Esophagus squamous epithelium (tissue), 5 donors: ENCODE data around the gene HAPLN3. TPM values are rescaled to one million over a fixed set of nuclear protein-coding genes. Genes with fewer than 3 reads are reported as not detected.

Experiments used
- DNase-seq: peaks from one replicate; lab custom pipeline; 2025; lab: John Stamatoyannopoulos, UW
- H3K27ac ChIP-seq, 4 donors: fragments of 200-600 bp; sonication (generic); one replicate each; pipeline ENCODE4 v1.5.1; 2016 to 2019; ENCODE audit warnings: mild to moderate bottlenecking in 1 of 4
- H3K27me3 ChIP-seq, 4 donors: fragments of 200-600 bp; sonication (generic); 1 replicate in 3 of 4; 2 replicates in 1 of 4; pipeline versions ENCODE4 v1.5.1 to v1.6.0; 2017 to 2021; ENCODE audit warnings: antibody characterized with exemption in 1 of 4
- H3K36me3 ChIP-seq, 3 donors: fragments of 200-600 bp; sonication (generic); one replicate each; pipeline ENCODE4 v1.5.1; 2016 to 2019
- H3K4me1 ChIP-seq, 3 donors: fragments of 200-600 bp; sonication (generic); one replicate each; pipeline ENCODE4 v1.5.1; 2017 to 2019
- H3K4me3 ChIP-seq, 4 donors: fragments of 200-600 bp; sonication (generic); 1 replicate in 3 of 4; 2 replicates in 1 of 4; pipeline ENCODE4 v1.5.1; 2016 to 2019; ENCODE audit warnings: mild to moderate bottlenecking in 2 of 4, moderate library complexity in 1 of 4
- H3K9me3 ChIP-seq, 3 donors: fragments of 200-600 bp; sonication (generic); one replicate each; pipeline ENCODE4 v1.5.1; 2016 to 2019
- POLR2A ChIP-seq, 4 donors: fragments of 450-650 bp; IDR thresholded peaks; one replicate each; pipeline ENCODE4 v1.6.1; 2017; ENCODE audit warnings: antibody characterized with exemption in 4 of 4, mild to moderate bottlenecking in 4 of 4, moderate library complexity in 3 of 4
- whole genome bisulfite sequencing, 2 donors: methylation state at CpG; one replicate each; pipeline ENCODE4 v1.1.5; 2018; 5-methylcytosine and 5-hydroxymethylcytosine counted together
- intact Hi-C: fragments of 100-400 bp; cut with DNase I; formaldehyde crosslinking; loops from one replicate; pipeline ENCODE4 v1.15.0; 2022
- total RNA-seq, 4 donors: library from RNA; depleted of rRNA; stranded (reverse); fragments of >200 nt; gene quantifications; one replicate each; pipeline ENCODE4 v1.1.0, GENCODE V29; 2016
- TF ChIP-seq, protein P1 (sequence below), 6 experiments: fragments of 450-650 bp in 4 of 6; fragments of 200-600 bp in 2 of 6; sonication (generic) in 2 of 6; IDR thresholded peaks; one replicate each; pipeline ENCODE4 v1.5.1; 2016 to 2019; ENCODE audit warnings: antibody characterized with exemption in 6 of 6, mild to moderate bottlenecking in 4 of 6, moderate library complexity in 4 of 6
- donor health status: DM: yes; HTN: yes; CAD: no.

The HAPLN3 gene
- total RNA-seq, 4 donors from 2014 or later = 3.1 to 9.4 (median 7.8) TPM

DNA sequence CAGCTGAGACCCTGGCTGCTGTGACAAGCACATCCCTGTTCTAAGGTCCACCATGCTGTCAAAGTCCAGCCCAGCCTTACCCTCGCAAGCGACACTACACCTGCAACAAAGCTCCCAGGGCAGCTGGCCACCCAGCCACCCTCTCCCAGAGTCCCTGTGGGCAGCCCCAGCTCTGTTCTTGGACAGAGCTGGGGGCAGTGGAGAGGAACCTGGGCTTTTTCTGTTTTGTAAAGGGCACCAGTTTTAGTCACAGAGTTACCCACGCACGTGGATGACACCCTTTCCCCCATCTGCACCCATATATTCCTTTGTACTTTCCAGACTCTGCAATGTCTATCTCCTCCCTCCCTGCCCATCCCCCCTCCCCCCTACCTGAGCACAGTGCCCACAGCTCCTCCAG is 53.2 kb downstream of the HAPLN3 start:
- 83% methylated on average over 4 of the region's 4 CpGs; no CpG with 5 or more reads in 1 of the 2 donors for WGBS, 2 donors
- Histone ChIP-seq H3K4me3 (no peak overlapping the region), H3K27ac (no peak overlapping the region), H3K4me1 (no peaks in the 10 kb centered on the region), H3K9me3 (no peaks in the 10 kb centered on the region), H3K36me3 (no peaks in the 10 kb centered on the region), H3K27me3 (peaks cover 0 to 7% (median 0%) of the 10 kb centered on the region in 4 donors)
- intact Hi-C loops = no loop called here
- TF ChIP-seq, protein P1, sequence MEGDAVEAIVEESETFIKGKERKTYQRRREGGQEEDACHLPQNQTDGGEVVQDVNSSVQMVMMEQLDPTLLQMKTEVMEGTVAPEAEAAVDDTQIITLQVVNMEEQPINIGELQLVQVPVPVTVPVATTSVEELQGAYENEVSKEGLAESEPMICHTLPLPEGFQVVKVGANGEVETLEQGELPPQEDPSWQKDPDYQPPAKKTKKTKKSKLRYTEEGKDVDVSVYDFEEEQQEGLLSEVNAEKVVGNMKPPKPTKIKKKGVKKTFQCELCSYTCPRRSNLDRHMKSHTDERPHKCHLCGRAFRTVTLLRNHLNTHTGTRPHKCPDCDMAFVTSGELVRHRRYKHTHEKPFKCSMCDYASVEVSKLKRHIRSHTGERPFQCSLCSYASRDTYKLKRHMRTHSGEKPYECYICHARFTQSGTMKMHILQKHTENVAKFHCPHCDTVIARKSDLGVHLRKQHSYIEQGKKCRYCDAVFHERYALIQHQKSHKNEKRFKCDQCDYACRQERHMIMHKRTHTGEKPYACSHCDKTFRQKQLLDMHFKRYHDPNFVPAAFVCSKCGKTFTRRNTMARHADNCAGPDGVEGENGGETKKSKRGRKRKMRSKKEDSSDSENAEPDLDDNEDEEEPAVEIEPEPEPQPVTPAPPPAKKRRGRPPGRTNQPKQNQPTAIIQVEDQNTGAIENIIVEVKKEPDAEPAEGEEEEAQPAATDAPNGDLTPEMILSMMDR (IDR thresholded peaks at IDR 0.05) = no peak
- TF ChIP-seq POLR2A (IDR thresholded peaks at IDR 0.05) = no peak
- DNase-seq = no peak

DNA sequence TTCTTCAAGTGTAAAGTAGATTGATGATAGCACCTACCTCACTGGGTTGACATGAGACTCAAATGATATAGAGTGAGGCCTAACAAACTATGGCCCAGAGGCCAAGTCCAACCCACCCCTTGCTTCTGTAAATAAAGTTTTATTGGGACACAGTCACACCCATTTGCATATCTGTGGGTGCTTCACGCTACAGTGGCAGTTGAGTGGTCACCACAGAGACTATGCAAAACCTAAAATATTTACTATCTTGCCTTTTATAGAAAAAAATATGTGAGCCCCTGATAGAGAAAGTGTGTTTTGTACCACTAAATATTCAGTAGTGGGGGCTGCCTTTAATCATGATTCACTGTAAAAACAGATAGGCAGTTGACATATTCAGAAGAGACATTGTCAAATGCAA is 54.1 kb downstream of the HAPLN3 start:
- Histone ChIP-seq H3K36me3 (no peaks in the 10 kb centered on the region), H3K27ac (no peak overlapping the region), H3K4me3 (no peak overlapping the region), H3K9me3 (no peaks in the 10 kb centered on the region), H3K4me1 (no peaks in the 10 kb centered on the region), H3K27me3 (peaks cover 0 to 7% (median 0%) of the 10 kb centered on the region in 4 donors)
- intact Hi-C loops = no loop called here
- no peak for DNase-seq
- no peak for TF ChIP-seq POLR2A (IDR thresholded peaks at IDR 0.05)
- TF ChIP-seq, protein P1 (IDR thresholded peaks at IDR 0.05) = no peak
- WGBS, 2 donors = 67 to 88% methylated on average over 1 of the region's 1 CpG

DNA sequence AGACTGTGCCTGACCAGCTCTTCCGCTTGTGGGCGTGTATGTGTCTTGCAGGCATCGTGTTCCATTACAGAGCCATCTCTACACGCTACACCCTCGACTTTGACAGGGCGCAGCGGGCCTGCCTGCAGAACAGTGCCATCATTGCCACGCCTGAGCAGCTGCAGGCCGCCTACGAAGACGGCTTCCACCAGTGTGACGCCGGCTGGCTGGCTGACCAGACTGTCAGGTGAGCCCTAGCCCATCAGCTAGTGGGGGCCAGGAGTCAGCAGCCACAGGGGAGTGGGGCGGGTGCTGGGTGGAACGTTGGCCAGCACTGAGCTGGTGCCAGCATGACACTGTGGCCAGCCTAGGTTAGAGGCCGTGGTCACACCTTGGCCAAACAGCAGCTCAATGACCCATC is 55.4 kb downstream of the HAPLN3 start:
- Histone ChIP-seq H3K27ac (no peak overlapping the region), H3K36me3 (no peaks in the 10 kb centered on the region), H3K4me3 (no peak overlapping the region), H3K27me3 (peaks cover 0 to 7% (median 0%) of the 10 kb centered on the region in 4 donors), H3K9me3 (no peaks in the 10 kb centered on the region), H3K4me1 (no peaks in the 10 kb centered on the region)
- intact Hi-C loops = loop anchor here (10.0 kb wide), 1 partner anchor 185 kb away; no protein-coding TSS in a partner anchor
- no peak for DNase-seq
- TF ChIP-seq, protein P1 (IDR thresholded peaks at IDR 0.05) = no peak
- TF ChIP-seq POLR2A (IDR thresholded peaks at IDR 0.05) = no peak
- WGBS, 2 donors = 38 to 80% methylated on average over 1 to 5 of the region's 16 CpGs

DNA sequence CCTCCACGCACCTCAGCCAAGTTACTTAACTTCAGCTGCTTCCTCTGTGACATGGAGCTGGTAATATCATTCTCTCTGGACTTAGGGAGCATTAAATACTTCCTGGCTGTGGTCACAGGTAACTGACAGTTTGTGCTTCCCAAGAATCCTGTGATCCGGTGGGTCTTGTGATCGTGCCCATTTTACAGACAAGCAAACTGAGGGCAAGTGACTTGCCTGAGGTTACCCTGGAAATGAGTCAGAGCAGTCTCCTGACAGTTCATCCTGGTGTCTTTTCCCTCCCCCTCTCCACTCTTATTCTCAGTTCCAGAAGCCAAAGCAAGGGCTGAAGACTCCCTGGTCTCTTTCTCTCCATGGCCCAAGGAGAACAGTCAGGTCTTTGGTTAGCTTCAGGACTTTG is 56.2 kb downstream of the HAPLN3 start:
- H3K9me3 ChIP-seq = no peaks in the 10 kb centered on the region
- H3K27me3 ChIP-seq = peaks cover 0 to 7% (median 0%) of the 10 kb centered on the region in 4 donors
- intact Hi-C loops = loop anchor here (10.0 kb wide), 1 partner anchor 184 kb away; no protein-coding TSS in a partner anchor
- no peak for DNase-seq
- H3K4me3 ChIP-seq = no peak overlapping the region
- 69 to 74% methylated on average over 2 to 3 of the region's 3 CpGs for WGBS, 2 donors
- H3K27ac ChIP-seq = no peak overlapping the region
- peaks cover 0 to 4% (median 0%) of the 10 kb centered on the region in 3 donors for H3K4me1 ChIP-seq
- H3K36me3 ChIP-seq = no peaks in the 10 kb centered on the region
- no peak for TF ChIP-seq POLR2A (IDR thresholded peaks at IDR 0.05)
- TF ChIP-seq, protein P1 (IDR thresholded peaks at IDR 0.05) = no peak

DNA sequence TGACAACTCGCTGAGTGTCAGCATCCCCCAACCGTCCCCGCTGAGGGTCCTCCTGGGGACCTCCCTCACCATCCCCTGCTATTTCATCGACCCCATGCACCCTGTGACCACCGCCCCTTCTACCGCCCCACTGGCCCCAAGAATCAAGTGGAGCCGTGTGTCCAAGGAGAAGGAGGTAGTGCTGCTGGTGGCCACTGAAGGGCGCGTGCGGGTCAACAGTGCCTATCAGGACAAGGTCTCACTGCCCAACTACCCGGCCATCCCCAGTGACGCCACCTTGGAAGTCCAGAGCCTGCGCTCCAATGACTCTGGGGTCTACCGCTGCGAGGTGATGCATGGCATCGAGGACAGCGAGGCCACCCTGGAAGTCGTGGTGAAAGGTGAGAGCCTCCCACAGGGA is 56.7 kb downstream of the HAPLN3 start:
- no peak for DNase-seq
- intact Hi-C loops = loop anchor here (10.0 kb wide), 1 partner anchor 184 kb away; no protein-coding TSS in a partner anchor

More for the DNA sequence above, 56.7 kb downstream of the HAPLN3 start:
- H3K27ac ChIP-seq = no peak overlapping the region
- H3K4me1 ChIP-seq = peaks cover 0 to 5% (median 0%) of the 10 kb centered on the region in 3 donors
- H3K36me3 ChIP-seq = no peaks in the 10 kb centered on the region
- no peaks in the 10 kb centered on the region for H3K9me3 ChIP-seq
- H3K4me3 ChIP-seq = no peak overlapping the region
- H3K27me3 ChIP-seq = peaks cover 0 to 7% (median 0%) of the 10 kb centered on the region in 4 donors
- TF ChIP-seq POLR2A (IDR thresholded peaks at IDR 0.05) = no peak
- TF ChIP-seq, protein P1 (IDR thresholded peaks at IDR 0.05) = no peak
- 84 to 91% methylated on average over 5 to 11 of the region's 18 CpGs for WGBS, 2 donors
